Measurements from ENCODE around the gene SRM.

SRM gene

GRCh38 chr1:11046270-11046566 lies 13.6 kb downstream of the SRM start:
- TF ChIP-seq SIN3A (IDR thresholded peaks at IDR 0.05; ENCODE audit: borderline replicate concordance, insufficient read depth, low read length) (no peak), TAF1 (IDR thresholded peaks at IDR 0.05; ENCODE audit: borderline replicate concordance, insufficient read depth, low read length) (no peak)

GRCh38 chr1:11045428-11046269 lies 14.2 kb downstream of the SRM start:
- TF ChIP-seq SIN3A (IDR thresholded peaks at IDR 0.05; ENCODE audit: borderline replicate concordance, insufficient read depth, low read length) (no peak), FOXP2 (optimal IDR thresholded peaks at IDR 0.05; ENCODE audit: borderline replicate concordance, extremely low read depth, extremely low read length, insufficient read depth) (no peak), TAF1 (IDR thresholded peaks at IDR 0.05; ENCODE audit: borderline replicate concordance, insufficient read depth, low read length) (no peak), REST (IDR thresholded peaks at IDR 0.05; ENCODE audit: insufficient read depth in 1 of 2, low read depth in 2 of 2, low read length in 2 of 2) (no peak), POLR2AphosphoS5 (IDR thresholded peaks at IDR 0.05; ENCODE audit: low read depth, low read length) (no peak)

GRCh38 chr1:11044849-11045427 lies 14.9 kb downstream of the SRM start:
- no peak for TF ChIP-seq POLR2AphosphoS5 (IDR thresholded peaks at IDR 0.05; ENCODE audit: low read depth, low read length)
- TF ChIP-seq REST (IDR thresholded peaks at IDR 0.05; ENCODE audit: insufficient read depth in 1 of 2, low read depth in 2 of 2, low read length in 2 of 2): no peak
- TF ChIP-seq TAF1 (IDR thresholded peaks at IDR 0.05; ENCODE audit: borderline replicate concordance, insufficient read depth, low read length): no peak
- TF ChIP-seq SIN3A (IDR thresholded peaks at IDR 0.05; ENCODE audit: borderline replicate concordance, insufficient read depth, low read length): no peak
- no peak for TF ChIP-seq FOXP2 (optimal IDR thresholded peaks at IDR 0.05; ENCODE audit: borderline replicate concordance, extremely low read depth, extremely low read length, insufficient read depth)

- no peak for TF ChIP-seq REST (IDR thresholded peaks at IDR 0.05; ENCODE audit: insufficient read depth in 1 of 2, low read depth in 2 of 2, low read length in 2 of 2)
- TF ChIP-seq POLR2AphosphoS5 (IDR thresholded peaks at IDR 0.05; ENCODE audit: low read depth, low read length): no peak
- no peak for TF ChIP-seq TAF1 (IDR thresholded peaks at IDR 0.05; ENCODE audit: borderline replicate concordance, insufficient read depth, low read length)
- no peak for TF ChIP-seq FOXP2 (optimal IDR thresholded peaks at IDR 0.05; ENCODE audit: borderline replicate concordance, extremely low read depth, extremely low read length, insufficient read depth)
- no peak for TF ChIP-seq SIN3A (IDR thresholded peaks at IDR 0.05; ENCODE audit: borderline replicate concordance, insufficient read depth, low read length)
Measured at GRCh38 chr1:11044086-11044848, 15.6 kb downstream of the SRM start.

- TF ChIP-seq TAF1 (IDR thresholded peaks at IDR 0.05; ENCODE audit: borderline replicate concordance, insufficient read depth, low read length) (no peak), POLR2AphosphoS5 (IDR thresholded peaks at IDR 0.05; ENCODE audit: low read depth, low read length) (no peak), FOXP2 (optimal IDR thresholded peaks at IDR 0.05; ENCODE audit: borderline replicate concordance, extremely low read depth, extremely low read length, insufficient read depth) (no peak), REST (IDR thresholded peaks at IDR 0.05; ENCODE audit: insufficient read depth in 1 of 2, low read depth in 2 of 2, low read length in 2 of 2) (no peak), SIN3A (IDR thresholded peaks at IDR 0.05; ENCODE audit: borderline replicate concordance, insufficient read depth, low read length) (no peak)
Measured at GRCh38 chr1:11042995-11043874, 16.6 kb downstream of the SRM start.

Data from PFSK-1 (cell line).